Keratinocyte (primary cell): Measurements from ENCODE around the gene OR5K3.

ENCODE experiments used
- CTCF ChIP-seq, 3 experiments: IDR thresholded peaks in 1 of 3; conservative IDR thresholded peaks in 1 of 3; optimal IDR thresholded peaks in 1 of 3; 2 replicates in 2 of 3; 3 replicates in 1 of 3; pipeline versions ENCODE3 to v1.5.1; 2011; ENCODE audit warnings: low read length in 3 of 3, mild to moderate bottlenecking in 3 of 3, moderate library complexity in 2 of 3, control low read depth in 1 of 3, inconsistent platforms in 1 of 3; ENCODE audit not compliant: insufficient read depth in 2 of 3; ENCODE audit errors: extremely low read depth in 1 of 3
- EZH2 ChIP-seq: IDR thresholded peaks from one replicate; pipeline ENCODE4 v1.6.1; 2012; ENCODE audit warnings: inconsistent platforms, mild to moderate bottlenecking, low read length, moderate library complexity

GRCh38 chr3:98376631-98377030 lies 13.8 kb upstream of the OR5K3 start:
- TF ChIP-seq EZH2 (no peak), CTCF (optimal IDR thresholded peaks at IDR 0.05 in 1 of 3, IDR thresholded peaks at IDR 0.05 in 1 of 3, conservative IDR thresholded peaks at IDR 0.05 in 1 of 3; ENCODE audit: extremely low read depth in 1 of 3, insufficient read depth in 2 of 3, low read length in 3 of 3) (no peak)
